ENCODE results near the gene TRDN.

DNA sequence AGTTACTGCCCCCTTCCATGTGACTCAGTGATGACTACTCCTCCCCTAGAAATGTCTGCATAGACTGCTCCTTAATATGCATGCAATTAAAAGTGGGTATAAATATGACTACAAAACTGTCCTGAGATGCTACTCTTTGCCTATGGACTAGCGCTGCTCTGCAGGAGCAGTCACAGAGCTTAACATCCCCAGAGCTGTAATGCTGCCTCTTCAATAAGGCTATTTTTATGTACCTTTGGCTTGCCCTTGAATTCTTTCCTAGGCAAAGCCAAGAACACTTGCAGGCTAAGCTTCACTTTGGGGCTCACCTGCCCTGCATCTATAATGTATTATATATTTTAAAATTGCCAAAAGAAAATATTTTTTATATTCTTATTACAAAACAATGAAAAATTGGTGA lies 341.6 kb downstream of the TRDN start:
- no peak for TF ChIP-seq CTCF (IDR thresholded peaks at IDR 0.05; ENCODE audit: poor library complexity)
- no peak for TF ChIP-seq EZH2phosphoT487 (IDR thresholded peaks at IDR 0.05; ENCODE audit: low read depth, severe bottlenecking, unreplicated experiment)
